Measurements from ENCODE around the gene SUCLA2.

DNA sequence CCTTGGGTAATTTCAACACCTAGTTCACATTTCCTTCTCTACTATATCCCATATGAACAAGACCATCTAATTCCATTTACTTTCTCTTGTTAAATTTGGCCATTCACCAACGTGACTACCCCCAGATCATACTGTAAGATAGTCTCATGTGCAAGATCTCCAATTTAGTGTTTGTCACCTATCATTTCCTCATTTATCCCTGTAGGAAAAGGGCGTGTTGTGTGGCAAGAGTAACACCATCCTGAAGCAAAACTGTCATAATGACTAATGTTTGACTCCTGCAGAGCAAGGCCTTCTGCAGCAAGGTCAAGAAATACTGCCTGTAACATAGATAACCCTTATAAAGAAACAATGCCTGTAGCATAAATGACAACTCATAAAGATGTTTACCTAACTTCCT lies 51.3 kb downstream of the SUCLA2 start:
- TF ChIP-seq, protein P1, sequence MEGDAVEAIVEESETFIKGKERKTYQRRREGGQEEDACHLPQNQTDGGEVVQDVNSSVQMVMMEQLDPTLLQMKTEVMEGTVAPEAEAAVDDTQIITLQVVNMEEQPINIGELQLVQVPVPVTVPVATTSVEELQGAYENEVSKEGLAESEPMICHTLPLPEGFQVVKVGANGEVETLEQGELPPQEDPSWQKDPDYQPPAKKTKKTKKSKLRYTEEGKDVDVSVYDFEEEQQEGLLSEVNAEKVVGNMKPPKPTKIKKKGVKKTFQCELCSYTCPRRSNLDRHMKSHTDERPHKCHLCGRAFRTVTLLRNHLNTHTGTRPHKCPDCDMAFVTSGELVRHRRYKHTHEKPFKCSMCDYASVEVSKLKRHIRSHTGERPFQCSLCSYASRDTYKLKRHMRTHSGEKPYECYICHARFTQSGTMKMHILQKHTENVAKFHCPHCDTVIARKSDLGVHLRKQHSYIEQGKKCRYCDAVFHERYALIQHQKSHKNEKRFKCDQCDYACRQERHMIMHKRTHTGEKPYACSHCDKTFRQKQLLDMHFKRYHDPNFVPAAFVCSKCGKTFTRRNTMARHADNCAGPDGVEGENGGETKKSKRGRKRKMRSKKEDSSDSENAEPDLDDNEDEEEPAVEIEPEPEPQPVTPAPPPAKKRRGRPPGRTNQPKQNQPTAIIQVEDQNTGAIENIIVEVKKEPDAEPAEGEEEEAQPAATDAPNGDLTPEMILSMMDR (IDR thresholded peaks at IDR 0.05), result no peak
- TF ChIP-seq POLR2A (IDR thresholded peaks at IDR 0.05), result no peak

All from tibial nerve (tissue), 3 donors.